ENCODE data around the gene PPP2R1B. TPM values are rescaled to one million over a fixed set of nuclear protein-coding genes. Genes with fewer than 3 reads are reported as not detected.

Gene PPP2R1B
- total and polyA plus RNA-seq, 2 of the 8 experiments (the other 6 are each of a cell fraction or from before 2014, with no cell fraction given), result 25.8 to 87.0 TPM

- H2BK15ac ChIP-seq (ENCODE audit: low read length), result no peak overlapping the region
- H3K56ac ChIP-seq (replicated peaks; ENCODE audit: insufficient read length, low read depth, low read length), result no peak overlapping the region
- no peak overlapping the region for H4K5ac ChIP-seq (ENCODE audit: insufficient read length, low read depth, low read length)
- TF ChIP-seq HDAC2 (IDR thresholded peaks at IDR 0.05; ENCODE audit: borderline replicate concordance in 1 of 2, low read depth in 2 of 2, low read length in 2 of 2), result no peak
- TF ChIP-seq HDAC6 (IDR thresholded peaks at IDR 0.05; ENCODE audit: low read depth, low read length), result no peak
- TF ChIP-seq BRCA1 (IDR thresholded peaks at IDR 0.05; ENCODE audit: low read depth, low read length), result no peak
- TF ChIP-seq KDM4A (IDR thresholded peaks at IDR 0.05; ENCODE audit: low read depth, low read length, severe bottlenecking), result no peak
- no peak overlapping the region for H3K14ac ChIP-seq (ENCODE audit: insufficient read length)
- H3K4me3 ChIP-seq (ENCODE audit: extremely low read depth in 1 of 4, insufficient read depth in 2 of 4, low read depth in 3 of 4, low read length in 4 of 4), result no peak overlapping the region
- no peak overlapping the region for H3K27ac ChIP-seq (ENCODE audit: low read depth, low read length)
- H2AFZ ChIP-seq (ENCODE audit: low read length), result no peak overlapping the region
- H3K4me2 ChIP-seq (ENCODE audit: insufficient read depth in 1 of 2, low read depth in 2 of 2, low read length in 2 of 2), result no peak overlapping the region
- H3K79me2 ChIP-seq (ENCODE audit: control insufficient read depth in 1 of 2, insufficient read depth in 2 of 2, low read length in 2 of 2), result no peaks in the 10 kb centered on the region
- no peak overlapping the region for H3K9ac ChIP-seq (replicated peaks in 1 of 4; ENCODE audit: extremely low read depth in 1 of 4, low read depth in 3 of 4, low read length in 3 of 4)
- H4K91ac ChIP-seq (replicated peaks; ENCODE audit: insufficient read length, low read length), result no peak overlapping the region
- H2AK5ac ChIP-seq (ENCODE audit: low read depth, low read length), result no peak overlapping the region
- H3K79me1 ChIP-seq (ENCODE audit: low read depth, low read length), result no peaks in the 10 kb centered on the region
- DNase-seq (ENCODE audit: low read depth in 1 of 2, low spot score in 2 of 2) (no peak), FAIRE-seq (no peak)
- no peak overlapping the region for H2BK20ac ChIP-seq (ENCODE audit: low read length)
- no peaks in the 10 kb centered on the region for H3K9me3 ChIP-seq (ENCODE audit: insufficient read depth in 2 of 2, low read depth in 1 of 2, low read length in 1 of 2)
- no peak overlapping the region for H3K4ac ChIP-seq (replicated peaks; ENCODE audit: insufficient read length, low read depth, low read length)
- H4K20me1 ChIP-seq (replicated peaks in 1 of 2; ENCODE audit: control insufficient read depth in 1 of 2, insufficient read depth in 2 of 2, low read length in 2 of 2), result peaks cover 1 to 2% of the 10 kb centered on the region in 2 experiments
- H4K8ac ChIP-seq (ENCODE audit: extremely low read depth, insufficient read depth, low read length), result no peak overlapping the region
- no peaks in the 10 kb centered on the region for H3K27me3 ChIP-seq (replicated peaks in 1 of 4; ENCODE audit: control insufficient read depth in 3 of 4, extremely low read depth in 1 of 4, insufficient read depth in 3 of 4, low read length in 3 of 4)
- H2BK12ac ChIP-seq (ENCODE audit: low read depth, low read length), result no peak overlapping the region
- H3K23ac ChIP-seq (ENCODE audit: insufficient read length), result no peak overlapping the region
- peaks cover 0 to 12% (median 2%) of the 10 kb centered on the region in 4 experiments; a peak in 5 of 7 replicates for H3K4me1 ChIP-seq (replicated peaks in 1 of 4; ENCODE audit: control insufficient read depth in 3 of 4, insufficient read depth in 4 of 4, low read length in 3 of 4)
- H3K23me2 ChIP-seq (ENCODE audit: low read depth, low read length), result no peaks in the 10 kb centered on the region
- no peak overlapping the region for H2BK120ac ChIP-seq (replicated peaks; ENCODE audit: low read depth, low read length)
- ChIA-PET CTCF (ENCODE audit: partially characterized antibody) (interaction anchor here (0.6 to 3.0 kb wide), 8 partner anchors 12 to 103 kb away, joined by 3 to 11 read pairs (median 4); no protein-coding TSS in a partner anchor), POLR2A (ENCODE audit: partially characterized antibody) (interaction anchor here (0.9 to 1.7 kb wide), 2 partner anchors 8 to 37 kb away, joined by 3 to 4 read pairs; partner anchors contain the start of gene PPP2R1B)
- H2BK5ac ChIP-seq (ENCODE audit: low read depth, low read length), result no peak overlapping the region
- WGBS, 2 experiments (ENCODE audit: extremely low coverage in 1 of 2, insufficient coverage in 1 of 2, insufficient read length in 1 of 2, insufficient replicate concordance in 2 of 2, low coverage in 1 of 2, low lambda C conversion rate in 2 of 2, missing lambda C conversion rate in 1 of 2), result 94% methylated on average over 10 of the region's 10 CpGs; no CpG with 5 or more reads in 1 of the 2 experiments
- no peak overlapping the region for H3K18ac ChIP-seq (ENCODE audit: extremely low read depth, low read length)
- no peaks in the 10 kb centered on the region; a peak in 1 of 8 replicates for H3K36me3 ChIP-seq (ENCODE audit: control insufficient read depth in 2 of 4, insufficient read depth in 4 of 4, low read length in 3 of 4)
Observed at GRCh38 chr11:111729071-111729830, 36.9 kb downstream of the PPP2R1B start.

Data from H1 (cell line).